MM.1S (cell line): ENCODE measurements around the gene TRIM51.

Experiments
- CTCF ChIP-seq: fragments of 300-600 bp; sonication (generic); IDR thresholded peaks from 2 replicates; pipeline ENCODE4 v1.5.1; 2016; ENCODE audit warnings: antibody characterized with exemption, low read length, mixed read lengths
- EZH2 ChIP-seq: fragments of 300-600 bp; sonication (generic); optimal IDR thresholded peaks from 2 replicates; pipeline ENCODE3; 2017; ENCODE audit warnings: low read depth, mild to moderate bottlenecking, antibody characterized with exemption, low read length, mixed read lengths
- EZH2phosphoT487 ChIP-seq: fragments of 300-600 bp; sonication (generic); IDR thresholded peaks from 2 replicates; pipeline ENCODE4 v1.6.1; 2018; ENCODE audit warnings: antibody characterized with exemption, low read length

- TF ChIP-seq EZH2 (no peak), CTCF (no peak), EZH2phosphoT487 (no peak)
Measured at GRCh38 chr11:55847453-55847852, 35.6 kb upstream of the TRIM51 start.
